Measurements from ENCODE around the gene PCNX3.
"Not testable (repeated sequence)": the region's sequence is repeated elsewhere in the genome, so short reads cannot be mapped to it uniquely, and the experiment has no call there.

The PCNX3 gene

DNA sequence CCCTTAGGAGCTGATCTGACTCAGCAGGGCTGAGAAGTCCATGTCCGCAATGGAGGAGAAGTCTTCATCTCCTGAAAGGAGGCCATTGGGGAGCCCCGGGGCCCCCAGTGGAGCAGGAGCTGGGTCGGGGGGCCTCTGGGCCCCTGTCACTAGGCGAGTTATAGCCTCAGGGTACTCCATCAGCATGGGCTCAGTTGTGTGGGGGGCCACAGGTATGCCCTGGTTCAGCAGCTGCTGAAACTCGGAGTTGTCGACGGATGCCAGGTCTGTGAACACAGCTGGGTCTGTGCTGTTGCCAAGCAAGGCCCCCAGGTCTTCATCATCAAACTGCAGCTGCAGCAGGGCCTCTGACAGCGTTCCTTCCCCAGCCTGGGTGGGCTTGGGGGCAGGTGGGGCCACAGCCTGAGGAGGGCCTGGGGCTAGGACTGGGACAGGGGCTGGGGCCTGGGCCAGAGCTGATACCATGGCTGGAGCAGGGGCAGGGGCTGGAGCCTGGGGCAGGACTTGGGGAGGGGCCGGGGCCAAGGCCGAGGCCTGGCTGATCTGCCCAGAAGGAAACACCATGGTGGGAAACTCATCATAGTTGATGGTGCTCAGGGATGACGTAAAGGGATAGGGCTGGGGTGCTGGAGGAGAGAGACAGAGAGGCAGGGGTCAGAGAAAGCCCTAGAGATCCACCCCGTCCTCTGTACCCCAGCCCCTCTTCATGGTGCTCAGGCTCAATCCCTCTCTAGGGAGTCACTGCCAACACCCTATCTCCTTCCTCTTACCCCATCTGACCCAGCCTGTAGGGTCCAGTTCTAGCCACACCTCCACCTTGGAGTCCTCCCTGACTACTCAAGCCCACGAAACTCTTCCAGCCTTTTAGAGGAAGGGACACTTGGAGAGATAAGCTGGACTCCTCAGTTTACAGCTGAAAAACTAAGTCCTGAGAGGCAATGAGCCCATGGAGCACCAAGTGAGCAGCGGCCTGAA lies 39.1 kb downstream of the PCNX3 start:
- POLR2A ChIA-PET, result interaction anchor here (3.7 kb wide), 1 partner anchor 11 kb away, joined by 15 read pairs; no protein-coding TSS in a partner anchor
- no peak for DNase-seq (ENCODE audit: low read depth, low spot score)
- no peak overlapping the region for H3K4me3 ChIP-seq (ENCODE audit: low read depth, low read length)
- TF ChIP-seq, protein P1, sequence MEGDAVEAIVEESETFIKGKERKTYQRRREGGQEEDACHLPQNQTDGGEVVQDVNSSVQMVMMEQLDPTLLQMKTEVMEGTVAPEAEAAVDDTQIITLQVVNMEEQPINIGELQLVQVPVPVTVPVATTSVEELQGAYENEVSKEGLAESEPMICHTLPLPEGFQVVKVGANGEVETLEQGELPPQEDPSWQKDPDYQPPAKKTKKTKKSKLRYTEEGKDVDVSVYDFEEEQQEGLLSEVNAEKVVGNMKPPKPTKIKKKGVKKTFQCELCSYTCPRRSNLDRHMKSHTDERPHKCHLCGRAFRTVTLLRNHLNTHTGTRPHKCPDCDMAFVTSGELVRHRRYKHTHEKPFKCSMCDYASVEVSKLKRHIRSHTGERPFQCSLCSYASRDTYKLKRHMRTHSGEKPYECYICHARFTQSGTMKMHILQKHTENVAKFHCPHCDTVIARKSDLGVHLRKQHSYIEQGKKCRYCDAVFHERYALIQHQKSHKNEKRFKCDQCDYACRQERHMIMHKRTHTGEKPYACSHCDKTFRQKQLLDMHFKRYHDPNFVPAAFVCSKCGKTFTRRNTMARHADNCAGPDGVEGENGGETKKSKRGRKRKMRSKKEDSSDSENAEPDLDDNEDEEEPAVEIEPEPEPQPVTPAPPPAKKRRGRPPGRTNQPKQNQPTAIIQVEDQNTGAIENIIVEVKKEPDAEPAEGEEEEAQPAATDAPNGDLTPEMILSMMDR (IDR thresholded peaks at IDR 0.05; ENCODE audit: insufficient read depth, low read length, missing control alignments), result no peak
- CTCF ChIA-PET, result interaction anchor here (1.0 to 1.3 kb wide), 2 partner anchors 17 to 57 kb away, joined by 3 to 7 read pairs; partner anchors contain the start of genes KAT5 and SIPA1

DNA sequence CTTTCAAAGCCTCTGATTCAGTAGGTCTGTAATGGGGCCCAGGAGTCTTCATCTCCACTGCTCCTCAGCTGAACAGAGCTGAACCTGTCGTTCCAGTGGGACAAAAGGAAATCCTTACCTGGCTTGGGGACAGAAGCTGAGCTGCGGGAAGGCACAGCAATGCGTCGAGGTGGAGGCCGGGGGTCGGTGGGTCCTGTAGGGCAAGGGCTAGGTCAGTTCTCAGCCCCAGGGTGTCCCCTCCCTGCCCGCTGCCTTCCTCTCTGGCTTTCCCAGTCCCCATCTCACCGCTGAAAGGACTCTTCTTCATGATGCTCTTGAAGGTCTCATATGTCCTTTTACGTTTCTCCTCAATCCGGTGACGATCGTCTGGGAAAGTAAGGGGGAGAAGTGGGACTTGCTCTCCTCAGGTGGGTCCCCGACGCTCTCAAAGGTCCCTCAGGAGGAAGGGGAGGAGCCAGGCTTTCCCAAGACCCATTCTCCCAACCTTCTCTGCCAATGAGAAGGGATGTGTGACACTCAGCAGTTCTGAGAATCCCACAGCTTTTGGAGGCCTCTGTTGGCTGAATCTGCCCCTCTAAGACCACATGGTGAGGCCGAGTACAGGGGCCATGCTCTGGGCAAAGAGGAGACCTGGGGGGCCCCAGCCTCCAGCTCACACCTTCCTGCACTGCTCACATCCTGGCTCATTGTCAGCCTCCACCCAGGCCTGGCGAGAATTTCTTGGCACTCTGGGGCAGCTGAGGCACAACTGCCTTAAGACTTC lies 40.2 kb downstream of the PCNX3 start:
- TF ChIP-seq, protein P1 (IDR thresholded peaks at IDR 0.05; ENCODE audit: insufficient read depth, low read length, missing control alignments), result no peak
- CTCF ChIA-PET, result interaction anchor here (1.2 kb wide), 1 partner anchor 229 kb away, joined by 3 read pairs; no protein-coding TSS in a partner anchor

DNA sequence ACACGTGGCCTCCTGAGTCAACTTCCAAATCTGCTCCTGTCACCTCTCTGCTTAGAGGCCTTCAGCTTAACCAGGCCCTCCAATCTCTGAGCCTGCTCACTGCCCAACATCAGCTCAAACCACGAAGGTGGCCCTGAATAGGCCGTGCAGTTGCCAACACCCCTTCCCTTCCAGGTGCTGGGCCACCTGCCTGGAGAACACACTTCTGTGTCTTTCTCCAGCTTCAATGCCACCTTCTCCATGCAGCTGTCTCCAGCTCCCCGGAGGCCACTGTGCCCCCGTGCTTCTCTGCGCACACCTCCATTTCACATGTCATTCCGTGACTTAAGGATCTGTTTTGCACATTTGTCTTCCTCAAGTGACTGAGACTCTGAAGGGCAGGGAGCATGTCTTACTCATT lies 41.9 kb downstream of the PCNX3 start:
- CTCF ChIA-PET, result interaction anchor here (1.0 to 1.2 kb wide), 2 partner anchors 8 to 227 kb away, joined by 3 read pairs; no protein-coding TSS in a partner anchor

More for the DNA sequence above, 40.2 kb downstream of the PCNX3 start:
- POLR2A ChIA-PET, result no interaction called here
- no peak overlapping the region for H3K4me3 ChIP-seq (ENCODE audit: low read depth, low read length)
- DNase-seq (ENCODE audit: low read depth, low spot score), result no peak

DNA sequence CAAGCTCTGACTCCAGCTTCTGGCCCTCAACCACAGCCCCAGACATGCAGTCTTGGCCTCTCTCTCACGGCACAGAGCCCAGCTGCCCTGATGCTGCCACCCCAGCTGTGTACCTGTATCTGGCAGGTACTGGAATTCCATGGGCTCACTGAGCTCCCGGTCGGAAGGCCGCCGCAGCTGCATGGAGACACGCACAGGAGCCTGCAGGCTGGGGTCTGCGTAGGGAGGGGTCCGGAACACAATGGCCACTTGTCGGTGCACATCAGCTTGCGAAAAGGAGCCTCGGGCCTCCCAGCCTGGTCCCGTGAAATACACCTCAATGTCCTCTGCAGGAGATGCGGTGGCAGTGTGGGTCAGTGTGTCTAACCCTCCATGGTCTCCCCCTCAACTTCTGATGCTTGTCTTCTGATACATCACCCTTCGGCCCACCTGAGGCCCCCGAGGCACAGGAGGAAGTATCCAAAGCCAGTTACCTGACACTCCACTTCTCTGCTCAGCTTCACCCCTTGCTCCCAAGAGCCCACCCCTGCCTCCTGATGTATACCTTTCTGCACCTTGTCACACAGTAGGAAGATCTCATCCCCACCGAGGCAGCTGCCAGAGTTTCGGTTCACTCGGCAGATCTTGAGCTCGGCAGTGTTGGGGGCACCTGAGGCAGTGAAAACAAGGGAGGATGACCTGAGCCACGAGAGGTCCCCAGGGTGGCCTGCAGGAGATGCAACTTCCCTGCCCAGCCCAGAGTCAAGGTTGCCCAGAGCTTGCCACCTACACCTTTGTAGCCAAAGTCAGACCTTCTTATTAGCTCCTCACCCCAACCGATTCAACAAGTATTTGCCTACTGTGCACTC lies 42.8 kb downstream of the PCNX3 start:
- no peak overlapping the region for H3K4me3 ChIP-seq (ENCODE audit: low read depth, low read length)
- ChIA-PET CTCF (interaction anchor here (0.7 to 1.8 kb wide), 3 partner anchors 9 to 160 kb away, joined by 3 to 5 read pairs (median 5); no protein-coding TSS in a partner anchor), POLR2A (interaction anchor here (0.7 to 1.1 kb wide), 3 partner anchors 9 to 233 kb away, joined by 3 to 4 read pairs (median 3); no protein-coding TSS in a partner anchor)
- TF ChIP-seq, protein P1 (IDR thresholded peaks at IDR 0.05; ENCODE audit: insufficient read depth, low read length, missing control alignments), result no peak
- DNase-seq (ENCODE audit: low read depth, low spot score), result no peak

More for the DNA sequence above, 41.9 kb downstream of the PCNX3 start:
- DNase-seq (ENCODE audit: low read depth, low spot score), result no peak
- POLR2A ChIA-PET, result interaction anchor here (1.7 kb wide), 1 partner anchor 12 kb away, joined by 3 read pairs; no protein-coding TSS in a partner anchor
- no peak overlapping the region for H3K4me3 ChIP-seq (ENCODE audit: low read depth, low read length)
- TF ChIP-seq, protein P1 (IDR thresholded peaks at IDR 0.05; ENCODE audit: insufficient read depth, low read length, missing control alignments), result no peak

DNA sequence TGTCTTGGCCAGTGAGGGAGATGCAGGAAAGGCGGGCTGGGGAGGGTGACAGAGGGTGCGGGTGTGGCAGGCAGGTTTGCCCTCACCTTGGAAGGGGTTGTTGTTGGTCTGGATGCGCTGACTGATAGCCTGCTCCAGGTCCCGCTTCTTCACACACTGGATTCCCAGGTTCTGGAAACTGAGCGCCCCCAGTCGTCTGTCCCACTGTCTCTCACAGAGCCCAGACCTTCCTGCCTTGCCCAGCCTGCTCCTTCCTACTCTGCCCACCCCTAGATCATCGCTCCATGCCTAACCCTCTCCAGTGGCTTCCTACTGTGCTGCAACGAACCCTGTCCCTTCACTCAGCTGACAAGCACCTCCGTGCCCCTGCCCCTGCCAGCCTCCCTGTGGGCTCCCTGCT lies 44.5 kb downstream of the PCNX3 start:
- ChIA-PET POLR2A (no interaction called here), CTCF (interaction anchor here (1.3 to 1.8 kb wide), 3 partner anchors 11 to 159 kb away, joined by 4 to 5 read pairs (median 5); no protein-coding TSS in a partner anchor)
- DNase-seq (ENCODE audit: low read depth, low spot score), result no peak
- TF ChIP-seq, protein P1 (IDR thresholded peaks at IDR 0.05; ENCODE audit: insufficient read depth, low read length, missing control alignments), result no peak
- no peak overlapping the region for H3K4me3 ChIP-seq (ENCODE audit: low read depth, low read length)

DNA sequence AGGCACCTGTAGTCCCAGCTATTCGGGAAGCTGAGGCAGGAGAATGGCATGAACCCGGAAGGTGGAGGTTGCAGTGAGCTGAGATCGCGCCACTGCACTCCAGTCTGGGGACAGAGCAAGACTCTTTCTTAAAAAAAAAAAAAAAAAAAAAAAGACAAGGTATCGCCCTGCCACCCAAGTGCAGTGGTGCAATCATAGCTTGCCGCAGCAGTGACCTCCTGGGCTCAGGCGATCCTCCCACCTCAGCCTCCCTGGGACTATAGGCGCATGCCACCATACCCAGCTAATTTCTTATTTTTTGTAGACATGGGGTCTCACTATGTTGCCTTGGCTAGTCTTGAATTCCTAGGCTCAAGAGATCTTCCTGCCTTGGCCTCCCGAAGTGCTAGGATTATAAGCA lies 45.3 kb downstream of the PCNX3 start:
- CTCF ChIA-PET, result interaction anchor here (1.1 to 1.3 kb wide), 3 partner anchors 35 to 88 kb away, joined by 3 to 5 read pairs (median 4); partner anchors contain the start of gene FAM89B
- not testable (repeated sequence) for H3K4me3 ChIP-seq (ENCODE audit: low read depth, low read length); DNase-seq (ENCODE audit: low read depth, low spot score)
- POLR2A ChIA-PET, result interaction anchor here (4.0 kb wide), 1 partner anchor 8 kb away, joined by 24 read pairs; no protein-coding TSS in a partner anchor

All from AG04449 (cell line).